ENCODE measurements around the gene PRUNE1. TPM values are rescaled to one million over a fixed set of nuclear protein-coding genes. Genes with fewer than 3 reads are reported as not detected.

PRUNE1 gene
- total RNA-seq, 2 donors from 2014 or later: 18.0 to 20.7 TPM

DNA sequence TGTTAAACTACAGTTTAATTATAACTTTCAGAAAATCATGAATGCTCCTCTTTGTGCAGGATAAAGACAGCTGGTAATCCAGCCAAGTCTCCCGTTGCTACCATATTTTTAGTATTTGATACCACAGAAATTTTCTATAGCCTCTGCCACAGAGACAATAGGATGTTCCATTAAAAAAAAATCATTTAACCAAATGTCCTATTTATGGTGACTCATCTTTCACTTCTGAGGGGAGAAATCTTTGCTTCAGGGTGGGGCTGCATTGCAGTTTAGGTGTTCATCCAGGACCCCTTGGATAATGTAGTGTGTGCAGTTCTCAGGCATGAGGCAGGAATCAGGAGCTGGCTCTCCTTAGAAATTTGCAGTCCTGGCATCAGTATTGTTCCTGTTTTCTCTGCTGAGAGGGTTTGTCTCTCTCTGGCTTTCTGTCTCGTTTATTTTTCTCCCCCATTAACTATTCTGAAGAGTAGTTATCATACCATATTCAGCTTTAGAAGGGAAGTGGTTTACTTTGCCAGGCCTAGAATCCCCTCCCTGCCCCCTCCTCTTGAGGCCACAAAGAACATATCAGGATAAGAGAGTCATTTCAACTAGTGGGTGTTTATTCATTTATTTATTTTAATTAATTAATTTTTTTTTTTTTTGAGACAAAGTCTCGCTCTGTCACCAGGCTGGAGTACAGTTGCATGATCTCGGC lies 3.1 kb downstream of the PRUNE1 start:
- ATAC-seq (no peak), DNase-seq (ENCODE audit: low spot score in 2 of 2) (no peak)
- H3K27ac Mint-ChIP-seq: no peak overlapping the region
- no peaks in the 10 kb centered on the region for H3K9me3 Mint-ChIP-seq
- peaks cover 4 to 10% of the 10 kb centered on the region in 2 donors for H3K36me3 Mint-ChIP-seq

DNA sequence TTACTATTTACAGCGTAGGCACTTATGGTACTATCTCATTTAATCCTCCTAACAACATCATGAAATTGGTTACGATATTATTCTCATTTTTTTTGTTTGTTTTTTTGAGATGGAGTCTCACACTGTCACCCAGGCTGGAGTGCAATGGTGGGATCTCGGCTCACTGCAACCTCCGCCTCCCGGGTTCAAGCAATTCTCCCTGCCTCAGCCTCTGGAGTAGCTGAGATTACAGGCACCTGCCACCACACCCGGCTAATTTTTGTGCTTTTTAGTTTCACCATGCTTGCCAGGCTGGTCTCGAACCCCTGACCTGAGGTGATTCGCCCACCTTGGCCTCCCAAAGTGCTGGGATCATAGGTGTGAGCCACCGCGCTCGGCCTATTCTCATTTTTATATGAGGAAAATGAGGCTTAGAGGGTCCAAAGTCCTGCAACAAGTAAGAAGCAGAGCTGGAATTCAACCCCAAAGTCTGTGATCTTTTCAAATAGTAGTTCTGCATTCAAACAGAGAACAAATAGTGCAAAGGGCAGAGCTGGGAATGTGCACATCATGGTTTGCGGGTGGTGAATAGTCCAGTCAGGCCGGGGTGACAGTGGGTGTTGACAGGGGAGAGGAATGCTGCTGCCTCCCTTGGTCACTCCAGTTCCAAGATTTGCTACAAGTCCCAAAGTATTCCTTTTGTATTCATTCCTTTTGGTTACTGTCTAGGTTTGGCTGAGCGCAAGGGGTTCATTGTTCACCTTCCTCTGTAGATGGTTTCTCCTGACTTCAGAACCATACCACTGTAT lies 4.6 kb downstream of the PRUNE1 start:
- Mint-ChIP-seq H3K9me3 (no peaks in the 10 kb centered on the region), H3K27ac (no peak overlapping the region), H3K36me3 (peaks cover 4 to 5% of the 10 kb centered on the region in 2 donors)
- DNase-seq (ENCODE audit: low spot score in 2 of 2): no peak
- no peak for ATAC-seq

DNA sequence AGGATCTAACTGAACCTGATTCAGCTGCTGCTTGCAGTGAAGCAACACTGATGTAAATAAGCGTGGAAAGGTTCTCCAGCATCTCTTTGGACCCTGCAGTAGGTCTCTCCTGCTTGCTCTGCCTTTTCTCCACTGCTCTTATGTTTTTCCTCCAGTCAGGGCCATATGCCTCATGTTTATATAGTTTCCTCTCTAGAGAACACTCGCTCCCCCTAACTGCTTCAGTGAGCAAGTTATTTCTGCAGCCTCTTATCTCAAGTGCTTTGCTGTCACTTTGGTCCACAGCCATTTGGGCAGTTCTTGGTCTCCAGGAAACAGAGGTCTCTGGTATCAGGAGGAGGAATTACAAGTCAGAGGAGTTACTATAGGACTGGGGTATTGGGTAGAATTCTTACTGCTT lies 5.3 kb downstream of the PRUNE1 start:
- Mint-ChIP-seq H3K27ac (no peak overlapping the region), H3K9me3 (no peaks in the 10 kb centered on the region), H3K36me3 (peaks cover under 1 to 2% of the 10 kb centered on the region in 2 donors)
- ATAC-seq (no peak), DNase-seq (ENCODE audit: low spot score in 2 of 2) (no peak)

DNA sequence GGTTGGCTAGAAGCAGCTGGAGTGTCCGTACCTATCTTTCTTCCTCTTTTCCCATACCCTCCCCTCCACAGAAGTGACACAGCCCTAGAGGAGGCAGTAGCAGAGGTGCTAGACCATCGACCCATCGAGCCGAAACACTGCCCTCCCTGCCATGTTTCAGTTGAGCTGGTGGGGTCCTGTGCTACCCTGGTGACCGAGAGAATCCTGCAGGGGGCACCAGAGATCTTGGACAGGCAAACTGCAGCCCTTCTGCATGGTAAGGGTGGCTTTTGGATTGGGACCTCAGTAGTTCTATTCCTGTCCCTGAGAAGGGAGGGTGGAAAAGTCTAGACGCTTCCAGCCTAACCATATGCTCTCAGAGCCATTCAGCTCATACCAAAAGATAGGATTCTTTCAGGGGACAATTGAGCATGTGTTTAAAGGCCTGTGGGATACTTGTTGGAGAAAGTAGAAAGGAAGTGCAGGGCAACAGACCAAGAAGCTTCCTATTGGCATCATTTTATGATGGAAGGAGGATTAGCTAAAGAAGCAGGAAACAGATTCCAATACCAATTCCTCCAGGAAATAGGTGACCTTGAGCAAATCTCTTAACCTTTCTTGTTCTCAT lies 16.4 kb downstream of the PRUNE1 start:
- Mint-ChIP-seq H3K9me3 (no peaks in the 10 kb centered on the region), H3K36me3 (peaks cover 0 to 7% of the 10 kb centered on the region in 2 donors), H3K27ac (peak overlapping the region in 1 of 2 donors; percentile 55)
- ATAC-seq (peak; percentile 98 to 99), DNase-seq (ENCODE audit: low spot score in 2 of 2) (peak; percentile 72 to 86)

DNA sequence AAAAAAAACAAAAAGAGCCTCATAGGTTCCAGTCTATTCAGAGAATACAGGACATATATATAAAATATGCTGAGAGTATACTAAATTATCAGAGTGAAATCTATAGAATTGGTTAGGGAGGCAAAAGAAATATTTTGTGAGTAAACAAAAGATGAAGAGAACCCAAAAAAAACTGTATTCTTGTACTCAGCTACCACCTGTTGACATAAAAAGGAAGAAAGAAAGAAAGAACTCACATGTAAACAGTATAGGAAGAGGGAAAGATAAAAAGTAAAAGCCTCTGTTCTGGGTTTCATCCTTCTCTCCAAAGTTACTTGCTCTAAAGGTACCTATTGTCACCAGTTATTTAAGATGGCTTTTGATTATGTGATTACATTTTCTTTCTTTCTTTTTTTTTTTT lies 18.2 kb downstream of the PRUNE1 start:
- H3K36me3 Mint-ChIP-seq: peaks cover 7 to 8% of the 10 kb centered on the region in 2 donors
- no peaks in the 10 kb centered on the region for H3K9me3 Mint-ChIP-seq
- ATAC-seq (no peak), DNase-seq (ENCODE audit: low spot score in 2 of 2) (no peak)
- no peak overlapping the region for H3K27ac Mint-ChIP-seq

DNA sequence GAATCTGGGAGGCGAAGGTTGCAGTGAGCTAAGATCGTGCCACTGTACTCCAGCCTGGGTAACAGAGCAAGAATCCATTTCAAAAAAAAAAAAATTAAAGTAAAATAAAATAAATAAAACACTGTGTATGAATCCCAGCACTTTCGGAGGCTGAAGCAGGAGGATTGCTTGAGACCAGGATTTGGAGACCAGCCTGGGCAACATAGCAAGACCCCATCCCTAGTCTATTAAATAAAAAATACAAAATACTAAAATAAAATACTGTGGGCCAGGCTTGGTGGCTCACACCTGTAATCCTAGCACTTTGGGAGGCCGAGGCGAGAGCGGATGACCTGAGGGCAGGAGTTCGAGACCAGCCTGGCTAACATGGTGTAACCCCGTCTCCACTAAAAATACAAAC lies 23.9 kb downstream of the PRUNE1 start:
- ATAC-seq (no peak), DNase-seq (ENCODE audit: low spot score in 2 of 2) (no peak)
- Mint-ChIP-seq H3K27ac (no peak overlapping the region), H3K9me3 (no peaks in the 10 kb centered on the region), H3K36me3 (peaks cover 12 to 15% of the 10 kb centered on the region in 2 donors)

DNA sequence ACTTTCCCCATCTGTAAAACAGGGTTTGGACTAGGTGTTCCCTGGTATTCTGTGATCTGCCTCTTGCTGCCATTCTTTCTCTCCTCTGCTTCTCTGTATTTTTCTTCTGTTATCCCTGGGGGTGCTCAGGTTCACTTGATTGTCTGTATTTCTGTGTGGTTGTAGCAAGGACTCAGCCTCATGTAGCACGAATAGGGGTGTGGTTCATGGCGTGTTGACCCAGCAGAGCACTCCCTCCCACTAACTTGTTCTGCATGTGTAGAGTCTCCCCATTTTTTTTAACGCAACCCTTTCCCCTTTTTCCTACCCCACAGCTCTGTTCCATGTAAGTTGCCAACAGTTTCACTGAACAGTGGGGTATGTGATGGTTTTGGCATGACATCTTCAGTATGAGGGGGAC lies 26.9 kb downstream of the PRUNE1 start:
- H3K36me3 Mint-ChIP-seq: peaks cover 12 to 15% of the 10 kb centered on the region in 2 donors
- H3K9me3 Mint-ChIP-seq: no peaks in the 10 kb centered on the region
- DNase-seq (ENCODE audit: low spot score in 2 of 2) (no peak), ATAC-seq (no peak)
- H3K27ac Mint-ChIP-seq: peak overlapping the region in 1 of 2 donors; percentile 44

DNA sequence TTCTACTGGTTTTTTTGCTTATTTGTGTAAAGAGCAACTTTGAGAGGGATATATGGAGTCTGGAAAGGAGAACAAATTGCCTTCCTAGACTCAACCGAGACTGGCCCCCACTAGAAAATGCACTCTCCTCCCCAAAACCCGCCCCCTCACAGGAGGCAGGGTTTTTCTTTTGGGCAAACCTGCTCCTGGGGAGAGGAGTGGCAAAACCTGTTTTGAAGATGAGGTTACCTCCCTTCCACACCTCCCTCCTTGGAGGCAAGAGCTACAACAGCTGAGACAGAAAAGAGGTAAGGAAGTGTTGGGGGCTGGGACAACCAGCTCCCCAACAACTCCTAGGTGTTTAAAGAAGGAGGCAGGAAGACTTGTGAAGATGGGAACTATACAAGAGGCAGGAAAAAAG lies 28.1 kb downstream of the PRUNE1 start, which contains the start of gene BNIPL:
Gene BNIPL (plus strand): TSS at position 231 of the 400 bp plus-strand sequence. CDS start 140 bp downstream, at position 371.
- DNase-seq (ENCODE audit: low spot score in 2 of 2) (no peak), ATAC-seq (no peak)
- Mint-ChIP-seq H3K9me3 (no peaks in the 10 kb centered on the region), H3K36me3 (peaks cover 8 to 12% of the 10 kb centered on the region in 2 donors), H3K27ac (peak within 1 kb of the TSS; percentile 65 to 79)

DNA sequence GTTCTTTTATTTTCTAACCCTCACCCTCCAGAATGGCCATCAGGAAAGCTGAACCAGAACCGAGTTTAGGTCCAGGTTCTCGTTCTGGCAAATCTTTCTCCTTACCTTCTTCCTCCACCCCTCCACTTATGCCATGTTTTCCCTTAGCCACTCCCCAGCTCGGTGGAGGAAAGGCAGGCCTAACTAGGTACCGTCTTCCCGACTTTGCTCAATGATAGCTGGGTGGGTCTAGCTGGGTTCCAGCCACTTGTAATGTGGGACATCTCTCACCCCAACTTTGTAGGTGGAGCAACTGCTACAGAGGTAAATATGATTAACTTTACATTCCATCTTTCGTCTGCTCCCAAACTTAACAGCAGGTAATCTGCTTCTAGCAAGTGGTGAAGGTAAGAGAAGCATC lies 28.8 kb downstream of the PRUNE1 start:
- Mint-ChIP-seq H3K27ac (peak overlapping the region in 1 of 2 donors; percentile 55), H3K9me3 (no peaks in the 10 kb centered on the region), H3K36me3 (peaks cover 5 to 12% of the 10 kb centered on the region in 2 donors)
- no peak for ATAC-seq
- no peak for DNase-seq (ENCODE audit: low spot score in 2 of 2)

DNA sequence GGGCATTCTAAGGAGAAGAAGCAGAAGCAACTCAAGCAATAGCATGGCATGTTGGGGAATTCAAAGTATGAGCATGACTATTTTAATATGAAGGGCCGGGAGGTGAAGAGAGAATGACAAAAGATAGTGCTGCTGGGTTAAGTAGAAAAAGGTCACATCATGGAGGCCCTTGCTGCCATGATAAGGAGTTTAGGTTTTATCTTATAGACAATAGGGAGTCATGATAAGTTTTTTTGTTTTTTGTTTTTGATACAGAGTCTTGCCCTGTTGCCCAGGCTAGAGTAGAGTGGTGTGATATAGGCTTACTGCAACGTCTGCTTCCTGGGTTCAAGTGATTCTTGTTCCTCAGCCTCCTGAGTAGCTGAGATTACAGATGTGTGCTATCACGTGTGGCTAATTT lies 31.3 kb downstream of the PRUNE1 start:
- Mint-ChIP-seq H3K36me3 (peaks cover 0 to 3% of the 10 kb centered on the region in 2 donors), H3K9me3 (no peaks in the 10 kb centered on the region), H3K27ac (no peak overlapping the region)
- DNase-seq (ENCODE audit: low spot score in 2 of 2) (no peak), ATAC-seq (no peak)

DNA sequence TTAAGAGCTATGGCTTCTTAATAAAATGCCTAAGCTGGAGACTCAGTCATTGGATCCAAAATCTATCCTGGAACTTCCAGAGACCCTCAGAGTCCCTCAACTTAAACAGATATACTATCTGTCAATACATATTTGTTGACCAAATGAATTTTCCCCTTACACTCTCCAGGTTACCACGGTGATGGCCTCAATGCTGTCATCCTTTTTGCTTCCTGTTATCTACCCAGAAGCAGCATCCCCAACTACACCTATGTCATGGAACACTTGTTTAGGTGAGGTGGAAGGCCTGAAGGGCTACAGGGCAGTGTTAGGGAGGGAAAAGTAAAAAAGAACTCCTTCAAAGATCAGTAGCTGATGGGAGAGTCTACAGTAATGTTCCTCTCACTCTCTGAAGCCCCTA lies 34.9 kb downstream of the PRUNE1 start:
- Mint-ChIP-seq H3K9me3 (no peaks in the 10 kb centered on the region), H3K36me3 (no peaks in the 10 kb centered on the region), H3K27ac (peak overlapping the region; percentile 23 to 90)
- DNase-seq (ENCODE audit: low spot score in 2 of 2) (no peak), ATAC-seq (peak; percentile 8 to 33)

DNA sequence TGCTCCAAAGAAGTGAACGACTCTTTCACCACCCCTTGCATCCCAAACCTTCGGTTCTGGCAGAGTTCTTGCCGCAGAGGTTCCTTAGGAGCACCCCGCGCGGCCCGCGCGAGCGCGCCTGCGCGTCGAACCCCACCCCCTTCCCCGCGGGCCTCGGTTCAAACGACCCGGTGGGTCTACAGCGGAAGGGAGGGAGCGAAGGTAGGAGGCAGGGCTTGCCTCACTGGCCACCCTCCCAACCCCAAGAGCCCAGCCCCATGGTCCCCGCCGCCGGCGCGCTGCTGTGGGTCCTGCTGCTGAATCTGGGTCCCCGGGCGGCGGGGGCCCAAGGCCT lies 39.3 kb downstream of the PRUNE1 start, which contains the start of gene C1orf56:
Gene C1orf56 (plus strand): TSS at position 161 of the 334 bp plus-strand sequence. CDS start 97 bp downstream, at position 258.
- no peaks in the 10 kb centered on the region for H3K9me3 Mint-ChIP-seq
- peak in 1 of 2 donors; percentile 56 for DNase-seq (ENCODE audit: low spot score in 2 of 2)
- ATAC-seq: peak; percentile 68 to 69
- peak within 1 kb of the TSS; percentile 80 to 88 for H3K27ac Mint-ChIP-seq
- no peaks in the 10 kb centered on the region for H3K36me3 Mint-ChIP-seq

DNA sequence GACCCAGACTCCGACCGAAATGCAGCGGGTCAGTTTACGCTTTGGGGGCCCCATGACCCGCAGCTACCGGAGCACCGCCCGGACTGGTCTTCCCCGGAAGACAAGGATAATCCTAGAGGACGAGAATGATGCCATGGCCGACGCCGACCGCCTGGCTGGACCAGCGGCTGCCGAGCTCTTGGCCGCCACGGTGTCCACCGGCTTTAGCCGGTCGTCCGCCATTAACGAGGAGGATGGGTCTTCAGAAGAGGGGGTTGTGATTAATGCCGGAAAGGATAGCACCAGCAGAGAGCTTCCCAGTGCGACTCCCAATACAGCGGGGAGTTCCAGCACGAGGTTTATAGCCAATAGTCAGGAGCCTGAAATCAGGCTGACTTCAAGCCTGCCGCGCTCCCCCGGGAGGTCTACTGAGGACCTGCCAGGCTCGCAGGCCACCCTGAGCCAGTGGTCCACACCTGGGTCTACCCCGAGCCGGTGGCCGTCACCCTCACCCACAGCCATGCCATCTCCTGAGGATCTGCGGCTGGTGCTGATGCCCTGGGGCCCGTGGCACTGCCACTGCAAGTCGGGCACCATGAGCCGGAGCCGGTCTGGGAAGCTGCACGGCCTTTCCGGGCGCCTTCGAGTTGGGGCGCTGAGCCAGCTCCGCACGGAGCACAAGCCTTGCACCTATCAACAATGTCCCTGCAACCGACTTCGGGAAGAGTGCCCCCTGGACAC lies 39.8 kb downstream of the PRUNE1 start:
- no peaks in the 10 kb centered on the region for H3K9me3 Mint-ChIP-seq
- peak; percentile 70 to 84 for ATAC-seq
- H3K36me3 Mint-ChIP-seq: no peaks in the 10 kb centered on the region

DNA sequence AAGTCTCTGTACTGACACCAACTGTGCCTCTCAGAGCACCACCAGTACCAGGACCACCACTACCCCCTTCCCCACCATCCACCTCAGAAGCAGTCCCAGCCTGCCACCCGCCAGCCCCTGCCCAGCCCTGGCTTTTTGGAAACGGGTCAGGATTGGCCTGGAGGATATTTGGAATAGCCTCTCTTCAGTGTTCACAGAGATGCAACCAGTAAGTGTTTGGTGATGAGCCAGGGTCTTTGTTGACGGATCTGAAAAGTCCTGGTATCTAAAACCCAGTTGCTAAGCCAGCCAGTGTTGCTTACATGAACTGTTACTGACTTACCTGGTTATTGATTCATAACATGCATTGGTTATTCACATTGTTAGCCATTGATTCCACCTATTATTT lies 40.4 kb downstream of the PRUNE1 start:
- peaks cover 0 to under 1% of the 10 kb centered on the region in 2 donors for H3K36me3 Mint-ChIP-seq
- no peaks in the 10 kb centered on the region for H3K9me3 Mint-ChIP-seq
- ATAC-seq: peak in 1 of 2 donors; percentile 12
- H3K27ac Mint-ChIP-seq: peak overlapping the region in 1 of 2 donors; percentile 80
- no peak for DNase-seq (ENCODE audit: low spot score in 2 of 2)

More for the DNA sequence above, 39.8 kb downstream of the PRUNE1 start:
- H3K27ac Mint-ChIP-seq: peak overlapping the region; percentile 80 to 88
- DNase-seq (ENCODE audit: low spot score in 2 of 2): peak; percentile 60 to 65

DNA sequence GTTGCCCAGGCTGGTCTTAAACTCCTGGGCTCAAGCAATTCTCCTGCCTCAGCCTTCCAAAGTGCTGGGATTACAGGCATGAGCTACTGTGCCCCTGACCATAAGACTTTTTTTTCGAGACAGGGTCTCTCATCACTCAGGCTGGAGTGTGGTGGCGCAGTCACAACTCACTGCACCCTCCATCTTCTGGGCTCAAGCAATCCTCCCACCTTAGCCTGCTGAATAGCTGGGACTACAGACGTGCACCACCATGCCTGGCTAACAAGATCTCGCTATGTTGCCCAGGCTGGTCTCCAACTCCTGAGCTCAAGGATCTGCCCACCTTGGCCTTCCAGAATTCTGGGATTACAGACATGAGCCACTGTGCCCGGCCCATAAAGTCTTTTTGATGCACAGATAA lies 41.2 kb downstream of the PRUNE1 start:
- DNase-seq (ENCODE audit: low spot score in 2 of 2) (no peak), ATAC-seq (no peak)
- Mint-ChIP-seq H3K9me3 (no peaks in the 10 kb centered on the region), H3K27ac (no peak overlapping the region), H3K36me3 (peaks cover 5 to 9% of the 10 kb centered on the region in 2 donors)

DNA sequence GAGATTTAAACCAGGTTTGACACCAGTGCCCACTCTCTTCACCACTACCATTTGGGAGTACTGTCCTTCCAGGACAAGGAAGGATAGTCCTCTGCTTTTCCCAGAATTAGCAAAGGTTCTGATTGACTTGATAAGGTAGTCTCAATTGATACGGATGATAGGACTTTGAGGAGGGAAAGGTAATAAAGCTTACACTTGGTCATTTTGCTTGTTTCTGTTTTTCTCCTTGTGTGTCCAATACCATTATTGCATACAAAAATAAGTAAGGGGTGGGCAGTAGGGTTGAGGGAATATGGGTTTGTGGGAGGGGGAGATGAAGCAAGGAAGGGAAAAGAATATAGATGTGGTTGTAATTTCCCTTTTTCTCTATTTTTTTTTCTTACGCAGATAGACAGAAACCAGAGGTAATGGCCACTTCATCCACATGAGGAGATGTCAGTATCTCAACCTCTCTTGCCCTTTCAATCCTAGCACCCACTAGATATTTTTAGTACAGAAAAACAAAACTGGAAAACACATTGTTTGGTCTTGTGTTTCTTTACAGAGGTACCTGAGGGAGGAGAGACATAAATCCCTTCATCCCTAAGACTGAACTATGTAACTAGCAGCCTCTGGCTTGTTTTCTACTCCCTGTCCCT lies 41.9 kb downstream of the PRUNE1 start:
- H3K9me3 Mint-ChIP-seq: no peaks in the 10 kb centered on the region
- peaks cover 13 to 16% of the 10 kb centered on the region in 2 donors for H3K36me3 Mint-ChIP-seq
- H3K27ac Mint-ChIP-seq: no peak overlapping the region

More for the DNA sequence above, 41.9 kb downstream of the PRUNE1 start:
- no peak for DNase-seq (ENCODE audit: low spot score in 2 of 2)
- no peak for ATAC-seq

Data from activated naive CD4-positive, alpha-beta T cell treated with anti-CD3 and anti-CD28 coated beads, Interleukin-2, amount 50 U/mL, for 72 hours (primary cell).